Activated T-cell treated with anti-CD3 and anti-CD28 coated beads, Interleukin-2, amount 50 U/mL, for 4 hours (primary cell): ENCODE results near the gene SLX9. TPM values are rescaled to one million over a fixed set of nuclear protein-coding genes. Genes with fewer than 3 reads are reported as not detected.
A peak's percentile ranks its signal among the peaks of the same experiment; 100 is the strongest.

Experiments used
- ATAC-seq, 2 donors: fragments of 200-7000 bp; cut with Tn5 transposase; one replicate each; pipeline ENCODE4 v1.10.0; 2021
- DNase-seq: peaks from one replicate; pipeline ENCODE4 v3.0.0-alpha.2; 2020
- H3K27me3 Mint-ChIP-seq: one replicate; pipeline ENCODE4 v1.8.0; 2021; ENCODE audit warnings: low read depth, mixed read lengths
- H3K36me3 Mint-ChIP-seq: one replicate; pipeline ENCODE4 v1.8.0; 2022; ENCODE audit warnings: mixed read lengths; ENCODE audit not compliant: insufficient read depth
- H3K4me1 Mint-ChIP-seq: one replicate; pipeline ENCODE4 v1.8.0; 2021; ENCODE audit warnings: low read depth, mixed read lengths
- H3K4me3 Mint-ChIP-seq: one replicate; pipeline ENCODE4 v1.8.0; 2021; ENCODE audit warnings: mild to moderate bottlenecking, moderate library complexity, mixed read lengths
- H3K9me3 Mint-ChIP-seq: one replicate; pipeline ENCODE4 v1.8.0; 2021; ENCODE audit warnings: mixed read lengths
- total RNA-seq, 3 donors: library from RNA; stranded (reverse); gene quantifications; one replicate each; pipeline ENCODE4 v1.2.1, GENCODE V29; 2021

Gene SLX9
- total RNA-seq, 3 donors from 2014 or later: 100 to 130 (median 126) TPM

DNA sequence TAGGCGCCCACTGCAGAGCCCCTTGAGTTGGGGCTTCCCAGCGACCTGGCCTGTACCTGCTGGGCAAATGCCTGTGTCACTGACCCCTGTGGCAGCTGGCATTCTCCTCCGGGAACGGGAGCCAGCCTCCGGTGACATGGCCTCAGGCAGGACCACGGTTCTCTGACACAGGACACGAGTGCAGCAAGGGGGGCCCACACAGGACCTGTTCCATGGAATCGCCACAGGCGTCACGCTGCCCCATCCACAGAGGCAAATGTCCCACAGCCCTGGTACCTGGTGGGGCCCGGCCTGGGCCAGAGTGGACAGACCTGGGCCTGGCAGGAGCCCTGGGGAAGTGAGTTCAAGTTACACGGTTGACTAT is 21.7 kb upstream of the SLX9 start:
- Mint-ChIP-seq H3K27me3 (no peaks in the 10 kb centered on the region), H3K36me3 (peaks cover 2% of the 10 kb centered on the region), H3K4me1 (peaks cover 78% of the 10 kb centered on the region), H3K4me3 (peak overlapping the region; percentile 98), H3K9me3 (no peaks in the 10 kb centered on the region)
- DNase-seq (no peak), ATAC-seq (no peak)

DNA sequence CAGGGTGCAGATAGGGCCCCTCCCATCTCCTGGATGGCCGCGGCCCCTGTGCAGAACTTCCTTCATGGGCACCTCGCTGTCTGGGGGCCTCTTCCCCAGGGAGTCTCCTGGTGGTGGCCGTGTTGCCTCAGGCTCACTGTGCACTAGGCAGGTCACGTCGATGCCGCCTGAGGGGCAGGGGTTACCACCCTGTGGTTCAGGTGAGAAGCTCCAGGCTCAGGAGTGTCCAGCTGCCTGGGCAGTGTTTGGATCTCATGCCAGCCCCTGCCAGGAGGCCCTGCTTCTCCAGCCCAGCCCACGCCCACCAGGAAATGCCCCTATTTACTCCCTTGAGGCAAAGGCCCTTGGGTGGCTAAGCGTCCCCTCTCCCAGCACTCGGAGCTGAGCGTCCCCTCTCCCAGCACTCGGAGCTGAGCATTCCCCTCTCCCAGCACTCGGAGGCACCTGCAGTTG is 21.2 kb upstream of the SLX9 start:
- Mint-ChIP-seq H3K36me3 (peaks cover 2% of the 10 kb centered on the region), H3K4me3 (peak overlapping the region; percentile 98), H3K9me3 (no peaks in the 10 kb centered on the region), H3K27me3 (no peaks in the 10 kb centered on the region), H3K4me1 (peaks cover 78% of the 10 kb centered on the region)
- no peak for DNase-seq
- ATAC-seq: no peak

DNA sequence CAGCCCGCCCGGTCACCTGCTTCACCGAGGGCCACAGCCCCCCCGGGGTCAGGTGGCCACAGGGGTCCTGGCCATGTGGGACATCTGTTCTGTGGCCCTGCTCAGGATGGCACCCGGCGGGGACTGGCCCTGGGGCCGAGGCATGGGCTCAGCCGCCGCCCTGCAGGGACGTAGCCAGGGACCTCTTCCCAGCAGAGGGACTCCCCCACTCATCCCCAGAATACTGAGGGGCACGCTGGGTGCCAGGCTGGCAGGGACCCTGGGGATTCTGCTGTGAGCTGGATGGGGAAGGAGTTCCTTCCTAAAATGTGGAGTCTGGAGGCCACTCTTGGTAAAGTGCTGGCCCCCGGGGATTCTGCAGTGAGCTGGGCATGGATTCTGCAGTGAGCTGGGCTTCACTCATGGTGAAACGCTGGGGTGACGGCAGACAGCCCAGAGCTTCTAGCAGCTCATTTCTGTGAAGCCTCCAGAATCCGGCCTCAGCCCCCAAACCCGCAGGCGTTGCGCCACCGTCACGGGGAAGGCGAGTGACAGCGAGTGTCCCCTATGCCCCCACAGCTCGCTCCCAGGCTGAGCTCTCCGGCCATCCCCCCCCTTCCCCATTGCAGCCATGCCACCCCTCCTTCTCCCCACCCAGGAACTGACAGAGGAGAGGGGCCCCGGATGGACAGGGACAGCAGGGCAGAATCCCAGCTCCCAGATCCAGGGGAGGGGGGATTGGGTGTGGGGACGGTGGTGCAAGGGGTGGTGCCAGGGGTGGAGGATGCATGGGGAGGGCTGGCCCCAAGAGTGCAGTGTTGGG is 20.5 kb upstream of the SLX9 start:
- no peak for DNase-seq
- ATAC-seq: peak; percentile 7 to 11
- Mint-ChIP-seq H3K27me3 (no peaks in the 10 kb centered on the region), H3K9me3 (no peaks in the 10 kb centered on the region), H3K36me3 (peaks cover 2% of the 10 kb centered on the region), H3K4me1 (peaks cover 79% of the 10 kb centered on the region), H3K4me3 (peak overlapping the region; percentile 98)

DNA sequence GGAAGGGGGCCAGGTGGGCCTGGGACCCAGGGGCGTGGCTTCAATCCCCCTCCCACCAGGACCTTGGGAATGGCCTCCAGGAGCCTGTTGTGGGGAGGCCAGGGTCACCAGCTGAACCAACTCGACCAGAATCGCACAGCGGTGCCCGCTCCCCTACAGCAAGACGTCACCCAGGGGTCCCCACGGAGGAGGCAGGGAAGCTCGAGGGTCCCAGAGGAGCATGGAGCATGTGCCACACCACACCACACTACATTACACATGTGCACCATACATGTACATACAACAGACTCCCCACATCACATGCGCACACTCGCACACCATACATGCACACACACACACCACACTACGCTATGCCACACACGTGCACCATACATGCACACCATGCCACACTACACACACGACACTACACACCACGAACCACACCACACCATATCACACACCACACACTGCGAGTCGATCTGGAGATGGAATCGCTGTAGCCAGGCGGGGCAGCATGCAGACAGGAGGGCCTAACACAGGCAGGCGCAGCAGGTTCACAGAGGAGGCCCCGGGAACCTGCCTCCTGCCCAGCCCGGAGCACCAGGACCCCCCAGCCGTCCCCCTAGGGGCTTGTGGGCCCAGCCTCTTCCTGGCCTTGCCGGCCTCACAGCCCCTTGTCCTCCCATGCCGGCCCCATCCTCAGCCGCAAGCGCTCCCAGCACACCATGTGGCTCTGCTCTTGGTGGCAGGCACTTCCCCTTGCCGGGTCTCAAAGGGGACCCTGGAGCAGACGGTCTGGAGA is 19.7 kb upstream of the SLX9 start:
- H3K4me1 Mint-ChIP-seq: peaks cover 79% of the 10 kb centered on the region

DNA sequence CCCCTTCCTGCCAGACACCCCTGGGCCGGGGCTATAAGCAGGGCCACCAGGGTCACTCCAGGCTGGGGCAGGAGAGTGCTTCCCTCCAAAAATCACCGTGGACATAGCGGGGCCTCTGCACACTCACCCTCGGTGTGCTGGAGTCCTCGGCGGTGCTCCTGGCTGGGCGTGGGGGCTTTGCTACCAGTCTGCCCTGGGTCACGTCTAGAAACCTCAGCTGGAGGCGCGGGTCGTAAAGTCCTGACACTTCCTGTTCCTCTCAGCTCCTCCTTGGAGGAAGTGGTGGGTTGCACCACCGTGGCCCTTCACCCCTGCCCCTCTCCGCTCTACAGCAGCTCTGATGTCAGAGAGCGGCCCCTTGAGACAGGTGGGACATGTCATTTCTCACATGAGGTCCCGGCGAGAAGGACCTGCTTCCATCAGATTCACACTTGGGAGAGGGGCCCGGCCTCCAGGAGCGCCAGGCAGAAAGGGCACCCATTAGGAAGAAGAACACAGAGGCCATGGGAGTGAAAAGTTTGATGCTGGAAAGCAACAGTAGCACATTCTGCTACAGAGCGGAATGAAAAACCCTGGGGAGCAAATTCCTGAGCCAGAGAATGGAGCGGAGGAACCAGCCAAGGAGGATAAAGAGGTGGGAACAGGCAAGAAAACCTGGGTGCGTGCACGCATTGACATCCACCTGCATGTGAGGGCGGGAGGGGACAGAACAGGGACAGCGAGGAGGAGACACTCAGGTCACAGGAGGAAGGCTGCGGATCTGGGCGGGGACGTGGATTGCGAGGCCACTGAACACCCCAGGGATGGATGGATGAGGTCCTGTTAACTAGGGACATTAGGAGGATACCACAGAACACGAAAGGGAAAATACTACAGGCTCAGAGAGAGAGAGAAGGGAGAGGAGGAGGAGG is 18.9 kb upstream of the SLX9 start, which contains the start of gene ITGB2:
Gene ITGB2, minus strand, starts transcription at position 206 of the 911 bp plus-strand sequence. CDS start 10,117 bp downstream, outside the sequence.
- H3K36me3 Mint-ChIP-seq: peaks cover 2% of the 10 kb centered on the region

More for the DNA sequence above, 19.7 kb upstream of the SLX9 start:
- DNase-seq (no peak), ATAC-seq (peak; percentile 25 to 33)
- Mint-ChIP-seq H3K27me3 (no peaks in the 10 kb centered on the region), H3K36me3 (peaks cover 2% of the 10 kb centered on the region), H3K4me3 (peak overlapping the region; percentile 98), H3K9me3 (no peaks in the 10 kb centered on the region)

DNA sequence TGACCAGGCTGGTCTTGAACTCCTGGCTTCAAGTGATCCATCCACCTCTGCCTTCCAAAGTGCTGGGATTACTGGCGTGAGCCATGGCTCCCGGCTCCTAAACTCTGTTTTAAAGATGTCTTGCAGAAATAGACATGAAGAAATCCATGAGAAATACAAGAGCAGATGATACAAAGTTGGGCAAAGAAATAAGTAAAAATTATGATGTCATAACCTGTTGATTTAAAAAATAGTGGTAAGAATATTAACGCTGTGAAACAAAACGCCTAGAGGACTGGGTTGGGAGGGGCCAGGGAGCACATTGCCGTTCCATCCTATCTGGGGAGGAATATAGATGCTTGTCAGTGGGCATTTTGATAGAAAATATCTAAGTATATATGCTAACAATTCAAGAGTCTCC is 17.9 kb upstream of the SLX9 start:
- Mint-ChIP-seq H3K36me3 (peaks cover 2% of the 10 kb centered on the region), H3K27me3 (no peaks in the 10 kb centered on the region)

More for the DNA sequence above, 18.9 kb upstream of the SLX9 start, which contains the start of gene ITGB2:
- H3K27me3 Mint-ChIP-seq: no peaks in the 10 kb centered on the region
- H3K9me3 Mint-ChIP-seq: no peaks in the 10 kb centered on the region
- DNase-seq: no peak
- peaks cover 77% of the 10 kb centered on the region for H3K4me1 Mint-ChIP-seq
- ATAC-seq: peak; percentile 73 to 75
- H3K4me3 Mint-ChIP-seq: peak within 1 kb of the TSS; percentile 98

DNA sequence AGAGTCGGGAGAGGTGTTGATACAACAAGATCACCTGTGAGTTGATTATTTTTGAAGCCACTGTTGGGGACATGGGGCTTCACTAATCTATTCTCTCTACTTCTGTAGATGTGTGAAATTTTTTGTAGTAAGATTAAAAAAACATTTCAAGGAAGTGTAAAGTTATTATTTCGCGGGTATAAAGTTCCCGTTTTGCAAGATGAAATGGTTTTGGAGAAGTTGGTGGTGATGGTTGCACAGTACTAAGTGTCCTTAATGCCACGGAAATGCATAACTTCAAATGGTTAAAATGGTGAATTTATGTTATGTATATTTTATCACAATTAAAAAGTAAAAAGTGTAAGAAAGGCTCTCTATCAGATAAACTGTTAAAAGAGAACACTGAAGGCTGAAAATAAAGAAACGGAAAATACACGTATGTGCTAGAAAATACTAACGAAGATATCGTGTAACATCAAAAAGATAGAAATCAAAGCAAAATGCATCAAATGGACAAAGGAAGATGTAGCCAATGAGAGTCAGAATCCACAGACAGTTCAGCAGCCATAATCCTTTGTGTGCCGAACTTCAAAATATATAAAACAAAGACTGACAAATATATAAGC is 16.2 kb upstream of the SLX9 start:
- Mint-ChIP-seq H3K4me3 (peak overlapping the region; percentile 98), H3K4me1 (peaks cover 79% of the 10 kb centered on the region), H3K9me3 (no peaks in the 10 kb centered on the region), H3K27me3 (no peaks in the 10 kb centered on the region), H3K36me3 (peaks cover 2% of the 10 kb centered on the region)
- no peak for DNase-seq
- ATAC-seq: no peak

More for the DNA sequence above, 17.9 kb upstream of the SLX9 start:
- peak overlapping the region; percentile 98 for H3K4me3 Mint-ChIP-seq
- H3K9me3 Mint-ChIP-seq: no peaks in the 10 kb centered on the region
- DNase-seq (no peak), ATAC-seq (no peak)
- peaks cover 79% of the 10 kb centered on the region for H3K4me1 Mint-ChIP-seq

DNA sequence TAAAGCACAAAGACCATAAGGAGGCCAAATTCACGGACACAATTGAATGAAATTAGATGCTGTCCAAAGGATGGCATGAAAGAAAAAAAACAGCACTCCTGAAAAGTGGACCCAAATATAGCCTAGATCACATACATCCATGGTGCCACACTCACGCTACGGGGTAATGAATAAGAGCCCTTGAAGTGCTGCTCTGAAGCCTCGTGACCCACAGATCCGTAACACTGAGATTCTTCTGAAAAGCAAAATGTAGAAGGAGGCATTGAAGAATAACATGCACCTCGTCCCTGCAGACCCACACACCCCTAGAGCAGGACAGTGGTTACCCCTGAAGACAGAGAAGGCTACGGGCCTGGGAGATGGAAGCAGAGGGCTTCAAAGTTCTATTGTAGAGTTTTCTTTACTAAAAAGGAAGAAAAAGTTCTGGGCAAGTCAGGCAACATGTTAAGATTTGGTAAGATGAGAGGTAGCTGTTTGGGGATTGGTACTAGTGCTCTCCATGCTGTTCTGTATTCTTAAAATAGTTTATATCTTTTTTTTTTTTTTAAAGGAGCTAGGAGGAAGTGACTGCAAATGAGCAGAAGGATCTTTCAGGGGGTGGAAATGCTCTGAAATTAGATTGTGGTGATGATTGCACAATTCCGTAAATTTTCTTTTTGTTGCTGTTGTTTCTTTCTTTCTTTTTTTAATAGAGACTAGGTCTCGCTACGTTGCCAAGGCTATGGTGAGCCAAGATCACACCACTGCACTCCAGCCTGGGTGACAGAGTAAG is 15.0 kb upstream of the SLX9 start:
- Mint-ChIP-seq H3K4me3 (peak overlapping the region; percentile 55), H3K36me3 (peaks cover 2% of the 10 kb centered on the region), H3K4me1 (peaks cover 87% of the 10 kb centered on the region), H3K27me3 (no peaks in the 10 kb centered on the region), H3K9me3 (no peaks in the 10 kb centered on the region)
- DNase-seq (no peak), ATAC-seq (peak in 1 of 2 donors; percentile 5)

DNA sequence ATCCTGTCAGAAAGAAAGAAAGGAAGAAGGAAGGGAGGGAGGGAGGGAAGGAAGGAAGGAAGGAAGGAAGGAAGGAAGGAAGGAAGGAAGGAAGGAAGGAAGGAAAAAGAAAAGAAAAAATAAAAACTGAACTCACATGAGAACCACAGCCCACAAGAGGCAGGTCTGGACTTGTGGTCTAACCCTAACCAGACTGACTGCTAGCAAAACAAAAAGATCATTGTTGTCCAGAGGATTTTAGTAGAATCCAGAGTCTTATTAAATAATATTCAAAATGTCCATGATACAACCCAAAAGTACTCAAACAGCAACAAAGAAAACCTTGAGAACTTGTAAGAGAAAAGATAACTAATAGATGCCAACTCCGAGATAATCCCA is 14.5 kb upstream of the SLX9 start:
- Mint-ChIP-seq H3K9me3 (no peaks in the 10 kb centered on the region), H3K36me3 (no peaks in the 10 kb centered on the region), H3K27me3 (no peaks in the 10 kb centered on the region), H3K4me3 (peak overlapping the region; percentile 55), H3K4me1 (peaks cover 90% of the 10 kb centered on the region)
- ATAC-seq (no peak), DNase-seq (no peak)

DNA sequence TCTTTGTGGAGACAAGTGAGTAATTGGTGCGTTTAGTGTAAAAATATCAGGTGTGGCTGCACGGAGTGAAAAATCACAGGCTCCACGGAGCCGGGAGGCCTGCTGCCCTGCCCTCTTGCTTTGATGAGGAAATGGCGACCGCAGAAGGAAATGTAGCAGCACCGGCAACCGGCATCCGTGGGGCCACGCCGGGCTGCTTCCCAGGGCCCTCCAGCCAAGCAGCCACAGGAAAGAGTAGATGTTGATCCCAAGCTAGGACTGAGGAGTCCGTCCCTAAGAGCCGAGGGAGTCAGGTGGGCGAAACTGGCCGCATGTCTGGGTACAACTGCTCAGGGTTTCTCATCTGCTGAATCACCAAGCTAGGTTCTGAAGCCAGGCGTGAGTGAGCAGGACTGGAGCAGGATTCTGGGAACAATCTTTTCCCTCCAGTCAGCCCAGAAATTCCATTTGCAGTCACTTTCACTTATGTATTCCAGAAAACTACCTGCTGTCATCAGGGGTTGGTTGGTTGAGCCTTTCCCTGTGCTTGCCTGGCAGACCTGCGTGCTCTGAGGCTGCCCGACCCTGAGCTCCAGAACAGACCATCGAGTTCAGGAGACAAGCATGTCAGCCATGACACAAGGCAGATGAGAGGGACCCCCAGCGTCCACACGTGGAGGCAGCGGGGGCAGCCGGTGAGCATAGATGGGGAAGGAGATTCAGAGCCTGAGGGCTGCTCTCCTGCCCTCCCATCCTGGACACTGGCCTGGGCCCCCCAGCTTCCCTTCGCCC is 13.3 kb upstream of the SLX9 start:
- Mint-ChIP-seq H3K27me3 (no peaks in the 10 kb centered on the region), H3K4me3 (peak overlapping the region; percentile 85), H3K36me3 (no peaks in the 10 kb centered on the region), H3K9me3 (no peaks in the 10 kb centered on the region), H3K4me1 (peaks cover 93% of the 10 kb centered on the region)
- ATAC-seq: peak; percentile 16 to 19
- no peak for DNase-seq

DNA sequence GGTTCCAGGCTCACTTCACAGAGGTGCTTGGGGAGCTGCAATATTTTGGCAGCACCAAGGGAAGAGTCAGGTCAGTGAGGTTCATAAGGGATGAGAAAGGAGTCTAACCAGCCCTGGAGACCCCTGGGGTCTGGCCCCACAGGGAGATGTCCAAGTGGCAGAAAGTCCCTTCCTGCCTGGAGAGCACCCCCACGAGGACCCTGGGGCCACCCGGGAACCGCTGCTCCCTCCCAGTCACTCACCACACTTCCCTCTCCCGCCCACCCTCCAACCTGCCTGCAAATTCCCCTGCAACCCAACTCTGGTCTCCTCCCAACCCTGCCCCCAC is 12.6 kb upstream of the SLX9 start:
- ATAC-seq: no peak
- no peaks in the 10 kb centered on the region for H3K36me3 Mint-ChIP-seq

DNA sequence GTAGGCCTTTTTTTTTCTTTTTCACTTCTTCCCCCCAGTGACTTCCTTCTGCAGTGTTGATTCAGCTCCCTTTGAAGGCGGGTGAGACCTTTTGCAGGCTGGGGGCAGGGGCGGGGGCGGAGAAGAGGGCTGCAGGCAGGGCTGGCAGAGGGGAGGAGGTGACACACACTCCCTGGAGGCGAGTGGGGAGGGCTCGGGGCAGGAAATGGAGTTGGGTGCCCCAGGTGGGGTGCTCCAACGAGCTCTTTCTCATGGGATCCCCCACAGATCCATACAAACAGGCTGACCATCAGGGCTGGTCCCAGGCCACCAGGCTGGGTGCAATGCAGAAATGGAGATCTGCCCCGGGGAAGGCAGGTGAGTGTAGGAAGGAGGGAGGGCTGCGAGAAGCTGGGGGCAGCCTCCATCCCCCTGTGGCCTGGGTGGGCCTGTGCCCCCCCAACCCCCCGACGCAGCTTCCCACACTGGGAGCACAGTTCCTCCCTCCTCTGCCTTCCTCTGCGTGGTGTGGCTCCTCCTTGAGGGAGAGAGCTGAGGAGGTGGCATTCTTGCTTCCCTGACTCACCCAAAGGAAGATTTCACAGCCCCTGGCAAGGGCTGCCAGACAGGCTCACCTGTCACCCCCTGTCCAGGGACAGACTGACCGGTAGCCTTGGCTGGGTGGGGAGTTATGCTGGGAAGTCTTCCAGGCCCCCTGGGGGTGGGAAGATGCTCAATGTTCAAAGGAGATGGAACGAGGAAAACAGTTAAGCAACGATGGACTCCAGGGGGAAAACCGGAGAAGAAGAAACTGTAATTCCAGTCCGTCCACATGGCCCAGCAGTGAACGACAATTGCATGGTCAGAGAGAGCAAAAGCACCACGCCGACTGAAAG is 12.0 kb upstream of the SLX9 start:
- no peaks in the 10 kb centered on the region for H3K27me3 Mint-ChIP-seq
- H3K36me3 Mint-ChIP-seq: no peaks in the 10 kb centered on the region
- H3K4me1 Mint-ChIP-seq: peaks cover 81% of the 10 kb centered on the region
- H3K9me3 Mint-ChIP-seq: no peaks in the 10 kb centered on the region
- DNase-seq (peak; percentile 92), ATAC-seq (peak; percentile 76 to 81)
- H3K4me3 Mint-ChIP-seq: peak overlapping the region; percentile 85

More for the DNA sequence above, 12.6 kb upstream of the SLX9 start:
- Mint-ChIP-seq H3K4me3 (peak overlapping the region; percentile 85), H3K9me3 (no peaks in the 10 kb centered on the region), H3K4me1 (peaks cover 86% of the 10 kb centered on the region), H3K27me3 (no peaks in the 10 kb centered on the region)
- DNase-seq: no peak
